Activated CD8-positive, alpha-beta memory T cell treated with anti-CD3 and anti-CD28 coated beads for 24 hours (primary cell): ENCODE measurements around the gene SALL3.
"Not testable (repeated sequence)": the region's sequence is repeated elsewhere in the genome, so short reads cannot be mapped to it uniquely, and the experiment has no call there.

Source experiments
- DNase-seq: peaks from one replicate; pipeline ENCODE4 v3.0.0-alpha.2; 2020

The SALL3 gene

GRCh38 chr18:78979730-78980278 is at the start of gene SALL3:
TSS of gene SALL3 (plus strand) at chr18:78979818. CDS start at chr18:78980275, 457 bp downstream.
- no peak for DNase-seq

- no peak for DNase-seq
Measured at GRCh38 chr18:78932281-78932680, 47.3 kb upstream of the SALL3 start.

- DNase-seq: peak; percentile 44
Measured at GRCh38 chr18:78934003-78934402, 45.6 kb upstream of the SALL3 start.

- DNase-seq: no peak
Measured at GRCh38 chr18:78934551-78935225, 44.9 kb upstream of the SALL3 start.

- no peak for DNase-seq
Measured at GRCh38 chr18:78935406-78935805, 44.2 kb upstream of the SALL3 start.

- DNase-seq: peak; percentile 26
Measured at GRCh38 chr18:78936251-78937005, 43.2 kb upstream of the SALL3 start.

GRCh38 chr18:78937166-78937565 is 42.5 kb upstream of the SALL3 start:
- peak; percentile 17 for DNase-seq

- DNase-seq: peak; percentile 57
Measured at GRCh38 chr18:78939105-78939504, 40.5 kb upstream of the SALL3 start.

- peak; percentile 33 for DNase-seq
Measured at GRCh38 chr18:78939734-78940494, 39.7 kb upstream of the SALL3 start.

- DNase-seq: not testable (repeated sequence)
Measured at GRCh38 chr18:78942236-78942635, 37.4 kb upstream of the SALL3 start.

- DNase-seq: no peak
Measured at GRCh38 chr18:78945628-78946027, 34.0 kb upstream of the SALL3 start.

GRCh38 chr18:78947291-78947690 is 32.3 kb upstream of the SALL3 start:
- no peak for DNase-seq

- no peak for DNase-seq
Measured at GRCh38 chr18:78948221-78948620, 31.4 kb upstream of the SALL3 start.

GRCh38 chr18:78948707-78949106 is 30.9 kb upstream of the SALL3 start:
- DNase-seq: no peak

GRCh38 chr18:78949216-78949615 is 30.4 kb upstream of the SALL3 start:
- no peak for DNase-seq

GRCh38 chr18:78950386-78950785 is 29.2 kb upstream of the SALL3 start:
- no peak for DNase-seq

GRCh38 chr18:78953566-78953965 is 26.1 kb upstream of the SALL3 start:
- no peak for DNase-seq

GRCh38 chr18:78955051-78955450 is 24.6 kb upstream of the SALL3 start:
- no peak for DNase-seq

GRCh38 chr18:78957140-78957539 is 22.5 kb upstream of the SALL3 start:
- no peak for DNase-seq

GRCh38 chr18:78960709-78961108 is 18.9 kb upstream of the SALL3 start:
- DNase-seq: peak; percentile 1

GRCh38 chr18:78962098-78962497 is 17.5 kb upstream of the SALL3 start:
- DNase-seq: peak; percentile 24

GRCh38 chr18:78964727-78965126 is 14.9 kb upstream of the SALL3 start:
- DNase-seq: not testable (repeated sequence)

GRCh38 chr18:78965260-78965659 is 14.4 kb upstream of the SALL3 start:
- DNase-seq: no peak
